Sigmoid colon (tissue), 7 donors: ENCODE data around the gene EMX2. TPM values are rescaled to one million over a fixed set of nuclear protein-coding genes. Genes with fewer than 3 reads are reported as not detected.
A peak's percentile ranks its signal among the peaks of the same experiment; 100 is the strongest.
"Not testable (repeated sequence)": the region's sequence is repeated elsewhere in the genome, so short reads cannot be mapped to it uniquely, and the experiment has no call there.

ENCODE experiments used
- DNase-seq: peaks from one replicate; pipeline ENCODE4 v3.0.0-alpha.2; 2019
- H3K27ac ChIP-seq, 4 donors: fragments of 200-600 bp; sonication (generic); one replicate each; pipeline ENCODE4 v1.5.1; 2016 to 2019; ENCODE audit warnings: mild to moderate bottlenecking in 1 of 4
- H3K27me3 ChIP-seq, 3 donors: fragments of 200-600 bp; sonication (generic); one replicate each; pipeline ENCODE4 v1.5.1; 2019; ENCODE audit warnings: mild to moderate bottlenecking in 1 of 3
- H3K36me3 ChIP-seq, 4 donors: fragments of 200-600 bp; sonication (generic); one replicate each; pipeline ENCODE4 v1.5.1; 2016 to 2019
- H3K4me1 ChIP-seq, 4 donors: fragments of 200-600 bp; sonication (generic); one replicate each; pipeline ENCODE4 v1.5.1; 2017 to 2019
- H3K4me3 ChIP-seq, 4 donors: fragments of 200-600 bp; sonication (generic); one replicate each; pipeline ENCODE4 v1.5.1; 2017 to 2019; ENCODE audit warnings: mild to moderate bottlenecking in 2 of 4, moderate library complexity in 1 of 4
- H3K9me3 ChIP-seq, 4 donors: fragments of 200-600 bp in 3 of 4; sonication (generic) in 3 of 4; one replicate each; pipeline versions ENCODE4 v1.5.1 to v1.6.1; 2013 to 2019
- EP300 ChIP-seq, 4 donors: sonication (generic); formaldehyde crosslinking; IDR thresholded peaks; one replicate each; pipeline ENCODE4 v1.6.1; 2017; ENCODE audit warnings: antibody characterized with exemption in 4 of 4
- POLR2A ChIP-seq, 2 donors: fragments of 450-650 bp; IDR thresholded peaks; one replicate each; pipeline ENCODE4 v1.6.1; 2016; ENCODE audit warnings: antibody characterized with exemption in 2 of 2, mild to moderate bottlenecking in 2 of 2, moderate library complexity in 2 of 2
- POLR2AphosphoS5 ChIP-seq, 4 donors: sonication (generic); formaldehyde crosslinking; IDR thresholded peaks; one replicate each; pipeline ENCODE4 v1.6.1; 2017; ENCODE audit warnings: antibody characterized with exemption in 4 of 4
- WGBS, 2 donors: extraction: QIAGEN DNeasy Blood & Tissue Kit; methylation state at CpG; one replicate each; pipeline ENCODE4 v1.1.7; 2013; 5-methylcytosine and 5-hydroxymethylcytosine counted together
- intact Hi-C: fragments of 100-400 bp; cut with DNase I; formaldehyde crosslinking; loops from one replicate; pipeline ENCODE4 v1.15.1; 2023
- polyA plus RNA-seq, 3 donors: library from polyadenylated mRNA; stranded (reverse); fragments of 200-250 nt; gene quantifications; one replicate each; pipeline ENCODE4 v1.2.3, GENCODE V29; 2013
- total RNA-seq, 4 donors: library from RNA; depleted of rRNA; stranded (reverse); fragments of >200 nt; gene quantifications; one replicate each; pipeline ENCODE4 v1.1.0, GENCODE V29; 2016
- TF ChIP-seq, protein P1 (sequence below), 4 experiments: fragments of 450-650 bp in 3 of 4; fragments of 200-600 bp in 1 of 4; IDR thresholded peaks; one replicate each; pipeline ENCODE4 v1.5.1; 2016 to 2019; ENCODE audit warnings: antibody characterized with exemption in 4 of 4, mild to moderate bottlenecking in 3 of 4, moderate library complexity in 2 of 4
- donor health status: healthy with polysubstance abuse.
- donor health status: Bipolar disorder and iron deficiency.
- donor health status: healthy.

Gene EMX2
- total and polyA plus RNA-seq, 7 donors = 0.36 TPM; not detected in 6

DNA sequence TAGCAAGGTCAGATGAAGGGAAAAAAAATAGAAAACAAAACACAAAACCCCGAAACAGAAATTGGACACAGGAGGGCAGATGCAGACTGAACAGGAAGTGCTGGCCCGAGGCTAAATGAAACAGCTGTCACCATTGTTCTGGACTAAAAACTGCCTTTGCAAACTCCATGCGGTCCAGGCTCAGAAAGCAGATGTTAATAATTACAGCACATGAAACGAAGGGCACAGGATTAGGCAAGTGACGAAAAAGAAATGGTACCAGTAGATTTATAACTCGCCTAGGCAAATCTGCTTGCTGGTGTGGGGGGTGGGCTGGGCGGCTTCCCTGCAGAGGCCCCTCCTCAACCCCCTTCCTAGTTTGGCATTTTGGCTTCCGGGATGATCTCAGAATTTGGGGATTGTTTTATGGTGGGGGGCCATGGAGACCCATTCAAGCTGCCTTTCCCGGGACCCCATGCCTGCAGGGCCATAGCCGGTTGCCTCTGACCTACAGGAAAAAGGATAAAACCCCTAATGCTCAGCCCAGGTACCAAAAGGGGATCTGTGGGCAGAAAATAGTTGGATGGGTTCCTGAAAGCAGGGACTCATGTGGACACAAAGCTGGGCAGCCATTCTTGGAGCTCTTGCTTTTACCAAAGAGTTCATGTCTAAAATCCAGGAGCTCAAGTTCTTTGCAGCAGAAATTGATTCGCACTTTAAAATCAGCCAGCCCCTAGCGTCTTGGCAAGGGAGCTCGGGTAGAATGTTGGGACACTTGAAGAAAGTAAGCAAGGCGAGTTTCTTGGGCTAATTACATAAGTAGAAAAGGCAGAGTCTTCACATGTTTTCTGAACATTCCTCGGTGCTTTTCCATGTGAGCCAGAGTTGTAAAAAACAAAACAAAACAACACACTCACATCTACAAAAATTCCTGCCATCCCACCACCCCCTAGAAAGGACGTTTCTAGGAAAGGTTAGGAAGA is 39.0 kb upstream of the EMX2 start:
- Histone ChIP-seq H3K4me1 (no peaks in the 10 kb centered on the region), H3K27me3 (peaks cover 0 to 10% (median 0%) of the 10 kb centered on the region in 3 donors), H3K9me3 (no peaks in the 10 kb centered on the region), H3K4me3 (no peak overlapping the region), H3K27ac (no peak overlapping the region), H3K36me3 (no peaks in the 10 kb centered on the region)
- peak; percentile 20 for DNase-seq
- 52 to 53% methylated on average over 16 of the region's 16 CpGs for WGBS, 2 donors
- TF ChIP-seq POLR2AphosphoS5 (IDR thresholded peaks at IDR 0.05) = no peak
- TF ChIP-seq, protein P1, sequence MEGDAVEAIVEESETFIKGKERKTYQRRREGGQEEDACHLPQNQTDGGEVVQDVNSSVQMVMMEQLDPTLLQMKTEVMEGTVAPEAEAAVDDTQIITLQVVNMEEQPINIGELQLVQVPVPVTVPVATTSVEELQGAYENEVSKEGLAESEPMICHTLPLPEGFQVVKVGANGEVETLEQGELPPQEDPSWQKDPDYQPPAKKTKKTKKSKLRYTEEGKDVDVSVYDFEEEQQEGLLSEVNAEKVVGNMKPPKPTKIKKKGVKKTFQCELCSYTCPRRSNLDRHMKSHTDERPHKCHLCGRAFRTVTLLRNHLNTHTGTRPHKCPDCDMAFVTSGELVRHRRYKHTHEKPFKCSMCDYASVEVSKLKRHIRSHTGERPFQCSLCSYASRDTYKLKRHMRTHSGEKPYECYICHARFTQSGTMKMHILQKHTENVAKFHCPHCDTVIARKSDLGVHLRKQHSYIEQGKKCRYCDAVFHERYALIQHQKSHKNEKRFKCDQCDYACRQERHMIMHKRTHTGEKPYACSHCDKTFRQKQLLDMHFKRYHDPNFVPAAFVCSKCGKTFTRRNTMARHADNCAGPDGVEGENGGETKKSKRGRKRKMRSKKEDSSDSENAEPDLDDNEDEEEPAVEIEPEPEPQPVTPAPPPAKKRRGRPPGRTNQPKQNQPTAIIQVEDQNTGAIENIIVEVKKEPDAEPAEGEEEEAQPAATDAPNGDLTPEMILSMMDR (IDR thresholded peaks at IDR 0.05) = no peak
- no peak for TF ChIP-seq POLR2A (IDR thresholded peaks at IDR 0.05)
- TF ChIP-seq EP300 (IDR thresholded peaks at IDR 0.05) = no peak
- intact Hi-C loops = no loop called here

DNA sequence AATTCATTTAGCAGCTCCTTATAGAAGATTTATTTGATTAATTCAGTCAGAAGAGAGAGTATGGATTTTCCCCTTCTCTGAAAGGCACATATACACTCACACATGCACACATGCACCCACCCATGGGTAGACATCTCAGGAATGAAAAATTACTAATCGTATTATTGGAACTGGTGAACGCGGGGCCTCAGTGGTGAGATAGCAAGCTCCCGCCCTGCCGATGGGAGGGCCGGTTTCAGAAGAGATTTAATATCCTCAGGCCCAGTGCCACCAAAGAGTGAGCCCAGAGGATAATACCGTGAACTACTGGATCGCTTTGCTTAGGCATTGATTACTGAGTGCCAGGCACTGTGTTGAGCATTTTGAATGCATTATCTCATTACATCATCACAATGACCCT is 38.0 kb upstream of the EMX2 start:
- Histone ChIP-seq H3K27ac (no peak overlapping the region), H3K4me3 (no peak overlapping the region), H3K36me3 (no peaks in the 10 kb centered on the region), H3K4me1 (no peaks in the 10 kb centered on the region), H3K9me3 (no peaks in the 10 kb centered on the region), H3K27me3 (peaks cover 0 to 10% (median 0%) of the 10 kb centered on the region in 3 donors)
- intact Hi-C loops = no loop called here
- DNase-seq = no peak
- TF ChIP-seq POLR2AphosphoS5 (IDR thresholded peaks at IDR 0.05) = no peak
- no peak for TF ChIP-seq POLR2A (IDR thresholded peaks at IDR 0.05)
- TF ChIP-seq EP300 (IDR thresholded peaks at IDR 0.05) = no peak
- TF ChIP-seq, protein P1 (IDR thresholded peaks at IDR 0.05) = no peak
- WGBS, 2 donors = 95% methylated on average over 8 of the region's 8 CpGs

- 86 to 87% methylated on average over 7 of the region's 7 CpGs for WGBS, 2 donors
Measured at GRCh38 chr10:117507081-117507480, 35.5 kb upstream of the EMX2 start.

DNA sequence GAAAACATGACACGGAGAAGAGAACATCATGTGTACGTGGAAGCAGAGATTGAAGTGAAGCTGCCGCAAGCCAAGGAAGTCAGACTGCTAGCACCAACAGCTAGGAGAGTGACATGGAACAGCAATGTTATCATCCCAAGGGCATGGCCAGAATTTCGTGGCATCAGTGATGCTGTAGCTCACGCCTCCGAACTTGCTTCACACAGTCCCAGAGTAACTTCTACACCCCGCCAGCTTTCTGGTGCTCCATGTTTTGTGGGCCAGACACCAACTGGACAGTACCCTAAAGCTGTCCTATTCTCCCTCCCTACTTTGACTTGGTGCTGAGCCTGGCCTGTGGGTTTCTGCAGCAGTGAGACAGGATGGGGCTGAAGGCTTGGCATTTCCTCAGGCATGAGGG is 33.0 kb upstream of the EMX2 start:
- DNase-seq = peak; percentile 27
- no peak overlapping the region for H3K27ac ChIP-seq
- intact Hi-C loops = no loop called here
- H3K4me3 ChIP-seq = no peak overlapping the region
- no peaks in the 10 kb centered on the region for H3K4me1 ChIP-seq
- no peaks in the 10 kb centered on the region for H3K36me3 ChIP-seq
- peaks cover 0 to 16% (median 0%) of the 10 kb centered on the region in 3 donors for H3K27me3 ChIP-seq
- TF ChIP-seq POLR2A (IDR thresholded peaks at IDR 0.05) (no peak), EP300 (IDR thresholded peaks at IDR 0.05) (no peak)
- TF ChIP-seq, protein P1 (IDR thresholded peaks at IDR 0.05) = no peak
- WGBS, 2 donors = 89 to 93% methylated on average over 7 of the region's 7 CpGs
- H3K9me3 ChIP-seq = no peaks in the 10 kb centered on the region

More at GRCh38 chr10:117507081-117507480, 35.5 kb upstream of the EMX2 start:
- H3K27ac ChIP-seq, H3K36me3 ChIP-seq, H3K4me1 ChIP-seq, H3K27me3 ChIP-seq, intact Hi-C loops, H3K4me3 ChIP-seq, H3K9me3 ChIP-seq: not testable (repeated sequence)
- peak; percentile 12 for DNase-seq

DNA sequence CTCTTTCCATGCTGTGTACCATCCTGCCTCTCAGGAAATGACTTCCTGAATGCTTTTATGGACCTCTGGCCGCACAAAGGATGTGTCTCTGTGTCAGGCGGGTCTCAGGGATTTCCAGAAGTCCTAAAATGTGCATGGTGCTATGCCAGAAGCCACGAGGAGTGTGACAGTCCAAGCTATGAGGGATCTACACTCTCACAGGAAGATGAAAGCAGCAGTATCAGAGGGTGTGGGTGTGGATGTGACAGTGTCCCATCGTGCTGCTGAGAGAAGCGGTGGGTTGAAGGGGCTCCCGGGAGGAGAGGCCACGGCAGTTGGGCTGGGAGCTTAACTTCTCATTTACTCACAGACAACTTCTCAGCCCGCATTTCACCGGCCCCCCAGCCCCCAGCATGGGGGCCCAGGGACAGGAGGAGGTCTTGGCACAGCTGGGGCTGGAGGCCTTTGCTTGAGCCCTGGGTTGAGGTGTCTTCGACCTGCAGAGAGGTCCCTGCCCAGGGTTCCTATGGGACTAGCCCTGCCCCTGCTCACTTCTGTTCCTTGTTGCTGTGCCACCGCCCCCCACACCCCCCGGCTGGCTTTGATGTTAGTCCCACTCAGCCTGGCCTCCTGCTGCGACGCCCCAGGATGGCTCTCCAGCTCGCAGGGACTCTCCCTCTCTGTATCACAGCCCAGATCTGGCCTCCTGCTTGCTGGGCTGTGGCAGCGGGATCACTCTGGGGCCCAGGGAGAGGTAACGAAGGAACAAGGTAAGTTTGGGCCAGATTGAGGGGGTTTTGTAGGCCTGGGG is 30.8 kb upstream of the EMX2 start:
- peak; percentile 46 for DNase-seq
- Histone ChIP-seq H3K4me3 (no peak overlapping the region), H3K4me1 (no peaks in the 10 kb centered on the region), H3K27me3 (peaks cover 0 to 12% (median 0%) of the 10 kb centered on the region in 3 donors), H3K9me3 (no peaks in the 10 kb centered on the region), H3K27ac (no peak overlapping the region), H3K36me3 (no peaks in the 10 kb centered on the region)
- intact Hi-C loops = no loop called here
- TF ChIP-seq, protein P1 (IDR thresholded peaks at IDR 0.05) = no peak
- TF ChIP-seq EP300 (IDR thresholded peaks at IDR 0.05) = no peak
- no peak for TF ChIP-seq POLR2AphosphoS5 (IDR thresholded peaks at IDR 0.05)
- TF ChIP-seq POLR2A (IDR thresholded peaks at IDR 0.05) = no peak
- 62 to 68% methylated on average over 17 of the region's 17 CpGs for WGBS, 2 donors
